K562 (cell line): ENCODE data around the gene NACC1. TPM values are rescaled to one million over a fixed set of nuclear protein-coding genes. Genes with fewer than 3 reads are reported as not detected.
A peak's percentile ranks its signal among the peaks of the same experiment; 100 is the strongest.

Experiments used
- ATF3 ChIP-seq, 2 experiments: fragments of 450-650 bp in 1 of 2; sonication (generic) in 1 of 2; formaldehyde crosslinking in 1 of 2; IDR thresholded peaks in 1 of 2; conservative IDR thresholded peaks in 1 of 2; 2 replicates each; pipeline versions ENCODE4 v1.6.1 to v1.8.1; 2016 to 2023; ENCODE audit warnings: mild to moderate bottlenecking in 2 of 2, moderate library complexity in 2 of 2, inconsistent platforms in 1 of 2, missing genetic modification reagents in 1 of 2
- COPS2 ChIP-seq: fragments of 450-650 bp; conservative IDR thresholded peaks from 2 replicates; pipeline ENCODE4 v1.6.1; 2016; ENCODE audit warnings: mild to moderate bottlenecking, moderate library complexity
- DNMT1 ChIP-seq: fragments of 450-650 bp; IDR thresholded peaks from 2 replicates; pipeline ENCODE4 v1.6.1; 2016; ENCODE audit warnings: antibody characterized with exemption, mild to moderate bottlenecking
- E2F6 ChIP-seq, 2 experiments: IDR thresholded peaks; 2 replicates each; pipeline ENCODE4 v1.6.1; 2011; ENCODE audit warnings: borderline replicate concordance in 1 of 2, control low read depth in 1 of 2, low read depth in 1 of 2, low read length in 1 of 2, mild to moderate bottlenecking in 1 of 2, mixed read lengths in 1 of 2, moderate library complexity in 1 of 2; ENCODE audit not compliant: insufficient read depth in 1 of 2, insufficient read length in 1 of 2, poor library complexity in 1 of 2, severe bottlenecking in 1 of 2; ENCODE audit errors: extremely low read depth in 1 of 2
- HNRNPH1 ChIP-seq: fragments of 200-400 bp; formaldehyde crosslinking; optimal IDR thresholded peaks from 2 replicates; pipeline ENCODE3; 2017; ENCODE audit warnings: low read depth, mild to moderate bottlenecking, low read length, moderate library complexity
- SMC3 ChIP-seq: conservative IDR thresholded peaks from 2 replicates; pipeline ENCODE4 v1.6.1; 2011; ENCODE audit warnings: low read depth, low read length, improper control_type of control experiment; ENCODE audit not compliant: insufficient read depth
- U2AF1 ChIP-seq: fragments of 200-400 bp; formaldehyde crosslinking; optimal IDR thresholded peaks from 2 replicates; pipeline ENCODE3; 2017; ENCODE audit warnings: mild to moderate bottlenecking, low read depth, low read length, moderate library complexity
- ZNF766 ChIP-seq: fragments of 200-800 bp; sonication (Bioruptor generic); conservative IDR thresholded peaks from 2 replicates; pipeline ENCODE4 v1.6.1; 2016; ENCODE audit warnings: missing genetic modification characterization, missing compliant biosample characterization
- polyA plus RNA-seq, 8 experiments: library from polyadenylated mRNA; depleted of rRNA in 4 of 8; stranded (reverse) in 5 of 8; unstranded in 3 of 8; fragments of >200 nt; fragmentation: Nextera tagmentation in 2 of 8; fragmentation: Illumina TruSeq in 1 of 8; extraction: Ambion mirVana in 2 of 8; extraction: Trizol in 1 of 8; gene quantifications; 2 replicates each; pipeline versions ENCODE4 v1.2.1 to v1.2.3, GENCODE V29; 2011 to 2014; ENCODE audit warnings: inconsistent platforms in 1 of 8, missing spikeins in 1 of 8
- total RNA-seq, 7 experiments: library from RNA; depleted of rRNA in 6 of 7; stranded (reverse); fragments of >200 nt in 6 of 7; fragmentation: Illumina TruSeq in 2 of 7; extraction: Trizol in 2 of 7; gene quantifications; 2 replicates each; pipeline versions ENCODE4 v1.2.1 to v1.2.3, GENCODE V29; 2011 to 2021; ENCODE audit warnings: low replicate concordance in 1 of 7
- TF ChIP-seq, protein P1 (sequence below): fragments of 450-650 bp; IDR thresholded peaks from 2 replicates; pipeline ENCODE4 v1.6.1; 2016; ENCODE audit warnings: mild to moderate bottlenecking, moderate library complexity

The NACC1 gene
- total and polyA plus RNA-seq, 9 of the 15 experiments (the other 6 are each of a cell fraction or from before 2014, with no cell fraction given): 0.04 to 96.6 (median 25.8) TPM

- TF ChIP-seq, protein P1, sequence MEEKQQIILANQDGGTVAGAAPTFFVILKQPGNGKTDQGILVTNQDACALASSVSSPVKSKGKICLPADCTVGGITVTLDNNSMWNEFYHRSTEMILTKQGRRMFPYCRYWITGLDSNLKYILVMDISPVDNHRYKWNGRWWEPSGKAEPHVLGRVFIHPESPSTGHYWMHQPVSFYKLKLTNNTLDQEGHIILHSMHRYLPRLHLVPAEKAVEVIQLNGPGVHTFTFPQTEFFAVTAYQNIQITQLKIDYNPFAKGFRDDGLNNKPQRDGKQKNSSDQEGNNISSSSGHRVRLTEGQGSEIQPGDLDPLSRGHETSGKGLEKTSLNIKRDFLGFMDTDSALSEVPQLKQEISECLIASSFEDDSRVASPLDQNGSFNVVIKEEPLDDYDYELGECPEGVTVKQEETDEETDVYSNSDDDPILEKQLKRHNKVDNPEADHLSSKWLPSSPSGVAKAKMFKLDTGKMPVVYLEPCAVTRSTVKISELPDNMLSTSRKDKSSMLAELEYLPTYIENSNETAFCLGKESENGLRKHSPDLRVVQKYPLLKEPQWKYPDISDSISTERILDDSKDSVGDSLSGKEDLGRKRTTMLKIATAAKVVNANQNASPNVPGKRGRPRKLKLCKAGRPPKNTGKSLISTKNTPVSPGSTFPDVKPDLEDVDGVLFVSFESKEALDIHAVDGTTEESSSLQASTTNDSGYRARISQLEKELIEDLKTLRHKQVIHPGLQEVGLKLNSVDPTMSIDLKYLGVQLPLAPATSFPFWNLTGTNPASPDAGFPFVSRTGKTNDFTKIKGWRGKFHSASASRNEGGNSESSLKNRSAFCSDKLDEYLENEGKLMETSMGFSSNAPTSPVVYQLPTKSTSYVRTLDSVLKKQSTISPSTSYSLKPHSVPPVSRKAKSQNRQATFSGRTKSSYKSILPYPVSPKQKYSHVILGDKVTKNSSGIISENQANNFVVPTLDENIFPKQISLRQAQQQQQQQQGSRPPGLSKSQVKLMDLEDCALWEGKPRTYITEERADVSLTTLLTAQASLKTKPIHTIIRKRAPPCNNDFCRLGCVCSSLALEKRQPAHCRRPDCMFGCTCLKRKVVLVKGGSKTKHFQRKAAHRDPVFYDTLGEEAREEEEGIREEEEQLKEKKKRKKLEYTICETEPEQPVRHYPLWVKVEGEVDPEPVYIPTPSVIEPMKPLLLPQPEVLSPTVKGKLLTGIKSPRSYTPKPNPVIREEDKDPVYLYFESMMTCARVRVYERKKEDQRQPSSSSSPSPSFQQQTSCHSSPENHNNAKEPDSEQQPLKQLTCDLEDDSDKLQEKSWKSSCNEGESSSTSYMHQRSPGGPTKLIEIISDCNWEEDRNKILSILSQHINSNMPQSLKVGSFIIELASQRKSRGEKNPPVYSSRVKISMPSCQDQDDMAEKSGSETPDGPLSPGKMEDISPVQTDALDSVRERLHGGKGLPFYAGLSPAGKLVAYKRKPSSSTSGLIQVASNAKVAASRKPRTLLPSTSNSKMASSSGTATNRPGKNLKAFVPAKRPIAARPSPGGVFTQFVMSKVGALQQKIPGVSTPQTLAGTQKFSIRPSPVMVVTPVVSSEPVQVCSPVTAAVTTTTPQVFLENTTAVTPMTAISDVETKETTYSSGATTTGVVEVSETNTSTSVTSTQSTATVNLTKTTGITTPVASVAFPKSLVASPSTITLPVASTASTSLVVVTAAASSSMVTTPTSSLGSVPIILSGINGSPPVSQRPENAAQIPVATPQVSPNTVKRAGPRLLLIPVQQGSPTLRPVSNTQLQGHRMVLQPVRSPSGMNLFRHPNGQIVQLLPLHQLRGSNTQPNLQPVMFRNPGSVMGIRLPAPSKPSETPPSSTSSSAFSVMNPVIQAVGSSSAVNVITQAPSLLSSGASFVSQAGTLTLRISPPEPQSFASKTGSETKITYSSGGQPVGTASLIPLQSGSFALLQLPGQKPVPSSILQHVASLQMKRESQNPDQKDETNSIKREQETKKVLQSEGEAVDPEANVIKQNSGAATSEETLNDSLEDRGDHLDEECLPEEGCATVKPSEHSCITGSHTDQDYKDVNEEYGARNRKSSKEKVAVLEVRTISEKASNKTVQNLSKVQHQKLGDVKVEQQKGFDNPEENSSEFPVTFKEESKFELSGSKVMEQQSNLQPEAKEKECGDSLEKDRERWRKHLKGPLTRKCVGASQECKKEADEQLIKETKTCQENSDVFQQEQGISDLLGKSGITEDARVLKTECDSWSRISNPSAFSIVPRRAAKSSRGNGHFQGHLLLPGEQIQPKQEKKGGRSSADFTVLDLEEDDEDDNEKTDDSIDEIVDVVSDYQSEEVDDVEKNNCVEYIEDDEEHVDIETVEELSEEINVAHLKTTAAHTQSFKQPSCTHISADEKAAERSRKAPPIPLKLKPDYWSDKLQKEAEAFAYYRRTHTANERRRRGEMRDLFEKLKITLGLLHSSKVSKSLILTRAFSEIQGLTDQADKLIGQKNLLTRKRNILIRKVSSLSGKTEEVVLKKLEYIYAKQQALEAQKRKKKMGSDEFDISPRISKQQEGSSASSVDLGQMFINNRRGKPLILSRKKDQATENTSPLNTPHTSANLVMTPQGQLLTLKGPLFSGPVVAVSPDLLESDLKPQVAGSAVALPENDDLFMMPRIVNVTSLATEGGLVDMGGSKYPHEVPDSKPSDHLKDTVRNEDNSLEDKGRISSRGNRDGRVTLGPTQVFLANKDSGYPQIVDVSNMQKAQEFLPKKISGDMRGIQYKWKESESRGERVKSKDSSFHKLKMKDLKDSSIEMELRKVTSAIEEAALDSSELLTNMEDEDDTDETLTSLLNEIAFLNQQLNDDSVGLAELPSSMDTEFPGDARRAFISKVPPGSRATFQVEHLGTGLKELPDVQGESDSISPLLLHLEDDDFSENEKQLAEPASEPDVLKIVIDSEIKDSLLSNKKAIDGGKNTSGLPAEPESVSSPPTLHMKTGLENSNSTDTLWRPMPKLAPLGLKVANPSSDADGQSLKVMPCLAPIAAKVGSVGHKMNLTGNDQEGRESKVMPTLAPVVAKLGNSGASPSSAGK: no peak
- TF ChIP-seq COPS2 (no peak), E2F6 (IDR thresholded peaks at IDR 0.05; ENCODE audit: borderline replicate concordance in 1 of 2, extremely low read depth in 1 of 2, insufficient read depth in 1 of 2, insufficient read length in 1 of 2, low read depth in 1 of 2, low read length in 1 of 2, poor library complexity in 1 of 2, severe bottlenecking in 1 of 2) (peak in 1 of 2 experiments; percentile 52), DNMT1 (peak; percentile 97; the same call in 1 of the 2 replicates), HNRNPH1 (no peak), ZNF766 (no peak; the same call in 1 of the 2 replicates), ATF3 (IDR thresholded peaks at IDR 0.05) (no peak), ATF3 (CRISPR knock-in tag; conservative IDR thresholded peaks at IDR 0.05) (peak; percentile 20; the same call in 1 of the 2 replicates), U2AF1 (peak; percentile 25), SMC3 (no peak)
Measured at GRCh38 chr19:13153569-13154240, 35.6 kb downstream of the NACC1 start (continued).
